Measurements from ENCODE around the gene ARHGAP15.
A peak's percentile ranks its signal among the peaks of the same experiment; 100 is the strongest.
"Not testable (repeated sequence)": the region's sequence is repeated elsewhere in the genome, so short reads cannot be mapped to it uniquely, and the experiment has no call there.

The ARHGAP15 gene

GRCh38 chr2:143526498-143526897, 397.3 kb downstream of the ARHGAP15 start:
- Histone ChIP-seq H3K9ac (ENCODE audit: low read length) (peak overlapping the region; percentile 80), H3K4me1 (ENCODE audit: control insufficient read depth, insufficient read depth, low read length) (peaks cover 54% of the 10 kb centered on the region), H3K4me3 (ENCODE audit: low read length) (no peak overlapping the region), H3K9me3 (ENCODE audit: control insufficient read depth, low read length) (no peaks in the 10 kb centered on the region), H3K36me3 (ENCODE audit: control insufficient read depth, insufficient read depth, low read length, severe bottlenecking) (no peaks in the 10 kb centered on the region), H3K27me3 (replicated peaks; ENCODE audit: control insufficient read depth, insufficient read depth, low read length) (no peaks in the 10 kb centered on the region)
- no peak for DNase-seq (ENCODE audit: low read depth)

GRCh38 chr2:143528021-143528420, 398.8 kb downstream of the ARHGAP15 start:
- Histone ChIP-seq H3K27me3 (replicated peaks; ENCODE audit: control insufficient read depth, insufficient read depth, low read length) (no peaks in the 10 kb centered on the region), H3K4me3 (ENCODE audit: low read length) (no peak overlapping the region), H3K9me3 (ENCODE audit: control insufficient read depth, low read length) (no peaks in the 10 kb centered on the region), H3K4me1 (ENCODE audit: control insufficient read depth, insufficient read depth, low read length) (peaks cover 39% of the 10 kb centered on the region), H3K9ac (ENCODE audit: low read length) (no peak overlapping the region), H3K36me3 (ENCODE audit: control insufficient read depth, insufficient read depth, low read length, severe bottlenecking) (no peaks in the 10 kb centered on the region)
- peak; percentile 69 for DNase-seq (ENCODE audit: low read depth)

- H3K27me3 ChIP-seq (replicated peaks; ENCODE audit: control insufficient read depth, insufficient read depth, low read length), result no peaks in the 10 kb centered on the region
- H3K9ac ChIP-seq (ENCODE audit: low read length), result no peak overlapping the region
- H3K9me3 ChIP-seq (ENCODE audit: control insufficient read depth, low read length), result no peaks in the 10 kb centered on the region
- DNase-seq (ENCODE audit: low read depth), result no peak
- H3K4me1 ChIP-seq (ENCODE audit: control insufficient read depth, insufficient read depth, low read length), result peaks cover 28% of the 10 kb centered on the region
- no peak overlapping the region for H3K4me3 ChIP-seq (ENCODE audit: low read length)
- no peaks in the 10 kb centered on the region for H3K36me3 ChIP-seq (ENCODE audit: control insufficient read depth, insufficient read depth, low read length, severe bottlenecking)
Measured at GRCh38 chr2:143529118-143529720, 400.0 kb downstream of the ARHGAP15 start.

GRCh38 chr2:143530758-143531157, 401.5 kb downstream of the ARHGAP15 start:
- H3K27me3 ChIP-seq (replicated peaks; ENCODE audit: control insufficient read depth, insufficient read depth, low read length), result no peaks in the 10 kb centered on the region
- no peak for DNase-seq (ENCODE audit: low read depth)
- no peak overlapping the region for H3K9ac ChIP-seq (ENCODE audit: low read length)
- H3K4me1 ChIP-seq (ENCODE audit: control insufficient read depth, insufficient read depth, low read length), result peaks cover 13% of the 10 kb centered on the region
- H3K36me3 ChIP-seq (ENCODE audit: control insufficient read depth, insufficient read depth, low read length, severe bottlenecking), result no peaks in the 10 kb centered on the region
- no peaks in the 10 kb centered on the region for H3K9me3 ChIP-seq (ENCODE audit: control insufficient read depth, low read length)
- no peak overlapping the region for H3K4me3 ChIP-seq (ENCODE audit: low read length)

GRCh38 chr2:143532061-143532460, 402.8 kb downstream of the ARHGAP15 start:
- Histone ChIP-seq H3K4me3 (ENCODE audit: low read length) (no peak overlapping the region), H3K27me3 (replicated peaks; ENCODE audit: control insufficient read depth, insufficient read depth, low read length) (no peaks in the 10 kb centered on the region), H3K9me3 (ENCODE audit: control insufficient read depth, low read length) (no peaks in the 10 kb centered on the region), H3K36me3 (ENCODE audit: control insufficient read depth, insufficient read depth, low read length, severe bottlenecking) (no peaks in the 10 kb centered on the region), H3K9ac (ENCODE audit: low read length) (no peak overlapping the region), H3K4me1 (ENCODE audit: control insufficient read depth, insufficient read depth, low read length) (peaks cover under 1% of the 10 kb centered on the region)
- no peak for DNase-seq (ENCODE audit: low read depth)

GRCh38 chr2:143533846-143534245, 404.6 kb downstream of the ARHGAP15 start:
- DNase-seq (ENCODE audit: low read depth), result no peak
- H3K27me3 ChIP-seq (replicated peaks; ENCODE audit: control insufficient read depth, insufficient read depth, low read length), result no peaks in the 10 kb centered on the region
- no peaks in the 10 kb centered on the region for H3K9me3 ChIP-seq (ENCODE audit: control insufficient read depth, low read length)
- H3K4me3 ChIP-seq (ENCODE audit: low read length), result no peak overlapping the region
- H3K4me1 ChIP-seq (ENCODE audit: control insufficient read depth, insufficient read depth, low read length), result no peaks in the 10 kb centered on the region
- H3K9ac ChIP-seq (ENCODE audit: low read length), result no peak overlapping the region
- no peaks in the 10 kb centered on the region for H3K36me3 ChIP-seq (ENCODE audit: control insufficient read depth, insufficient read depth, low read length, severe bottlenecking)

- Histone ChIP-seq H3K4me1 (ENCODE audit: control insufficient read depth, insufficient read depth, low read length) (no peaks in the 10 kb centered on the region), H3K27me3 (replicated peaks; ENCODE audit: control insufficient read depth, insufficient read depth, low read length) (no peaks in the 10 kb centered on the region), H3K36me3 (ENCODE audit: control insufficient read depth, insufficient read depth, low read length, severe bottlenecking) (no peaks in the 10 kb centered on the region), H3K9ac (ENCODE audit: low read length) (no peak overlapping the region), H3K9me3 (ENCODE audit: control insufficient read depth, low read length) (no peaks in the 10 kb centered on the region), H3K4me3 (ENCODE audit: low read length) (no peak overlapping the region)
- no peak for DNase-seq (ENCODE audit: low read depth)
Measured at GRCh38 chr2:143535802-143536201, 406.6 kb downstream of the ARHGAP15 start.

GRCh38 chr2:143541899-143542298, 412.7 kb downstream of the ARHGAP15 start:
- not testable (repeated sequence) for H3K4me1 ChIP-seq (ENCODE audit: control insufficient read depth, insufficient read depth, low read length); DNase-seq (ENCODE audit: low read depth); H3K4me3 ChIP-seq (ENCODE audit: low read length); H3K36me3 ChIP-seq (ENCODE audit: control insufficient read depth, insufficient read depth, low read length, severe bottlenecking); H3K9ac ChIP-seq (ENCODE audit: low read length); H3K27me3 ChIP-seq (replicated peaks; ENCODE audit: control insufficient read depth, insufficient read depth, low read length); H3K9me3 ChIP-seq (ENCODE audit: control insufficient read depth, low read length)

GRCh38 chr2:143545059-143545948, 416.1 kb downstream of the ARHGAP15 start:
- Histone ChIP-seq H3K9ac (ENCODE audit: low read length) (peak overlapping the region; percentile 35), H3K4me3 (ENCODE audit: low read length) (peak overlapping the region; percentile 52), H3K9me3 (ENCODE audit: control insufficient read depth, low read length) (no peaks in the 10 kb centered on the region), H3K4me1 (ENCODE audit: control insufficient read depth, insufficient read depth, low read length) (peaks cover 5% of the 10 kb centered on the region), H3K27me3 (replicated peaks; ENCODE audit: control insufficient read depth, insufficient read depth, low read length) (no peaks in the 10 kb centered on the region), H3K36me3 (ENCODE audit: control insufficient read depth, insufficient read depth, low read length, severe bottlenecking) (no peaks in the 10 kb centered on the region)
- no peak for DNase-seq (ENCODE audit: low read depth)

- Histone ChIP-seq H3K4me1 (ENCODE audit: control insufficient read depth, insufficient read depth, low read length) (peaks cover 5% of the 10 kb centered on the region), H3K4me3 (ENCODE audit: low read length) (peak overlapping the region; percentile 52), H3K9ac (ENCODE audit: low read length) (peak overlapping the region; percentile 35), H3K36me3 (ENCODE audit: control insufficient read depth, insufficient read depth, low read length, severe bottlenecking) (no peaks in the 10 kb centered on the region), H3K9me3 (ENCODE audit: control insufficient read depth, low read length) (no peaks in the 10 kb centered on the region), H3K27me3 (replicated peaks; ENCODE audit: control insufficient read depth, insufficient read depth, low read length) (no peaks in the 10 kb centered on the region)
- DNase-seq (ENCODE audit: low read depth), result peak; percentile 37
Measured at GRCh38 chr2:143545949-143546255, 416.7 kb downstream of the ARHGAP15 start.

- H3K4me3 ChIP-seq (ENCODE audit: low read length), result no peak overlapping the region
- no peak for DNase-seq (ENCODE audit: low read depth)
- H3K36me3 ChIP-seq (ENCODE audit: control insufficient read depth, insufficient read depth, low read length, severe bottlenecking), result no peaks in the 10 kb centered on the region
- H3K4me1 ChIP-seq (ENCODE audit: control insufficient read depth, insufficient read depth, low read length), result peaks cover 5% of the 10 kb centered on the region
- no peaks in the 10 kb centered on the region for H3K27me3 ChIP-seq (replicated peaks; ENCODE audit: control insufficient read depth, insufficient read depth, low read length)
- no peak overlapping the region for H3K9ac ChIP-seq (ENCODE audit: low read length)
- H3K9me3 ChIP-seq (ENCODE audit: control insufficient read depth, low read length), result no peaks in the 10 kb centered on the region
Measured at GRCh38 chr2:143548032-143548431, 418.8 kb downstream of the ARHGAP15 start.
